GM12878 (cell line): Measurements from ENCODE around the gene ST7.

Source experiments
- BACH1 ChIP-seq: fragments of 450-650 bp; IDR thresholded peaks from 2 replicates; pipeline ENCODE4 v1.6.1; 2017; ENCODE audit warnings: mild to moderate bottlenecking, borderline replicate concordance
- BHLHE40 ChIP-seq, 2 experiments: fragments of 450-650 bp in 1 of 2; IDR thresholded peaks; 2 replicates each; pipeline ENCODE4 v1.6.1; 2011 to 2017; ENCODE audit warnings: low read depth in 2 of 2, borderline replicate concordance in 1 of 2, improper control_type of control experiment in 1 of 2, low read length in 1 of 2, mild to moderate bottlenecking in 1 of 2
- CREM ChIP-seq: IDR thresholded peaks from 2 replicates; pipeline ENCODE4 v1.6.1; 2014; ENCODE audit warnings: antibody characterized with exemption, low read depth
- EED ChIP-seq: sonication (generic); IDR thresholded peaks from 2 replicates; pipeline ENCODE4 v1.6.1; 2016; ENCODE audit warnings: antibody characterized with exemption, low read depth
- EP300 ChIP-seq, 2 experiments: fragments of 150-350 bp in 1 of 2; IDR thresholded peaks; 2 replicates each; pipeline ENCODE4 v1.6.1; 2011 to 2012; ENCODE audit warnings: low read depth in 2 of 2, low read length in 2 of 2, borderline replicate concordance in 1 of 2, improper control_type of control experiment in 1 of 2, inconsistent platforms in 1 of 2; ENCODE audit not compliant: control insufficient read depth in 1 of 2
- JUNB ChIP-seq: IDR thresholded peaks from 2 replicates; pipeline ENCODE4 v1.6.1; 2016; ENCODE audit warnings: antibody characterized with exemption, mild to moderate bottlenecking
- KAT2A ChIP-seq: conservative IDR thresholded peaks from 2 replicates; pipeline ENCODE4 v1.6.1; 2011; ENCODE audit warnings: low read depth, low read length; ENCODE audit not compliant: control insufficient read depth
- MYC ChIP-seq: IDR thresholded peaks from 2 replicates; pipeline ENCODE4 v1.6.1; 2011; ENCODE audit warnings: mild to moderate bottlenecking, low read length, moderate library complexity, inconsistent platforms; ENCODE audit not compliant: insufficient read depth, insufficient replicate concordance, insufficient read length, severe bottlenecking
- RAD21 ChIP-seq: IDR thresholded peaks from 2 replicates; pipeline ENCODE4 v1.6.1; 2011; ENCODE audit warnings: mild to moderate bottlenecking, low read depth, low read length, moderate library complexity; ENCODE audit not compliant: insufficient read depth
- RUNX3 ChIP-seq: IDR thresholded peaks from 2 replicates; pipeline ENCODE4 v1.6.1; 2012; ENCODE audit warnings: low read length, inconsistent platforms
- ZZZ3 ChIP-seq: IDR thresholded peaks from 2 replicates; pipeline ENCODE4 v1.6.1; 2011; ENCODE audit warnings: low read depth; ENCODE audit not compliant: control insufficient read depth, insufficient read length
- TF ChIP-seq, protein P1 (sequence below), 3 experiments: IDR thresholded peaks in 2 of 3; conservative IDR thresholded peaks in 1 of 3; 2 replicates each; pipeline ENCODE4 v1.5.1; 2011; ENCODE audit warnings: low read depth in 3 of 3, low read length in 3 of 3, mild to moderate bottlenecking in 3 of 3, control low read depth in 2 of 3, moderate library complexity in 2 of 3, inconsistent platforms in 1 of 3, mixed read lengths in 1 of 3; ENCODE audit not compliant: control insufficient read depth in 2 of 3, insufficient read depth in 1 of 3; ENCODE audit errors: extremely low read depth in 1 of 3
- TF ChIP-seq, protein P2 (sequence below): IDR thresholded peaks from 2 replicates; pipeline ENCODE4 v1.6.1; 2012; ENCODE audit warnings: low read depth, low read length, improper control_type of control experiment
- TF ChIP-seq, protein P3 (sequence below): fragments of 450-650 bp; formaldehyde crosslinking; IDR thresholded peaks from 2 replicates; pipeline ENCODE4 v1.4.0; 2020; ENCODE audit warnings: mild to moderate bottlenecking, moderate library complexity

DNA sequence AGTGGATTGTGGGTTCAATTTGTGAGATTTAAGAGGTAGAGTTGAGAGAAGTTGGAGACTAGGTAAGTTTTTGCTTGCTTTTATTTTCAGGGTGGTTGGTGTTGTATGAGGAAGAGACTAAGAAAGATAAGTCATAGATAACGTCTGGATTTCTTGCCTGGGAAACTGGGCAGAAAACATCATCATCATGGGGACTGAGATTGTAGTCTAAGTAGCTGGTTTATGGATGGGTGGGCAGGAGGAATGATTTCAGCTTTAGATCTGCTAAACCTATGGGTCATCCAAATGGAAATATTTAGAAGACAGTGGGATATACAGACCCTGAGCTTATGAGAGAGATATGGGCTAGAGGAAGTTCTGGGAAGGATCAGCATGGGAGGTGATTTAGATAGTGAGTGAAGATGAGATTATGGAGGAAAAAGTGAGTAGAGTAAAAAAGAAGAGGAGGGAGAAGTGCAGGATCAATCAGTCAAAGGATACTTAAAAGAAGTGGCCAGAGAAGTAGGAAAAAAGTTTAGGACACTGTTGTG lies 199.8 kb downstream of the ST7 start:
- TF ChIP-seq, protein P1, sequence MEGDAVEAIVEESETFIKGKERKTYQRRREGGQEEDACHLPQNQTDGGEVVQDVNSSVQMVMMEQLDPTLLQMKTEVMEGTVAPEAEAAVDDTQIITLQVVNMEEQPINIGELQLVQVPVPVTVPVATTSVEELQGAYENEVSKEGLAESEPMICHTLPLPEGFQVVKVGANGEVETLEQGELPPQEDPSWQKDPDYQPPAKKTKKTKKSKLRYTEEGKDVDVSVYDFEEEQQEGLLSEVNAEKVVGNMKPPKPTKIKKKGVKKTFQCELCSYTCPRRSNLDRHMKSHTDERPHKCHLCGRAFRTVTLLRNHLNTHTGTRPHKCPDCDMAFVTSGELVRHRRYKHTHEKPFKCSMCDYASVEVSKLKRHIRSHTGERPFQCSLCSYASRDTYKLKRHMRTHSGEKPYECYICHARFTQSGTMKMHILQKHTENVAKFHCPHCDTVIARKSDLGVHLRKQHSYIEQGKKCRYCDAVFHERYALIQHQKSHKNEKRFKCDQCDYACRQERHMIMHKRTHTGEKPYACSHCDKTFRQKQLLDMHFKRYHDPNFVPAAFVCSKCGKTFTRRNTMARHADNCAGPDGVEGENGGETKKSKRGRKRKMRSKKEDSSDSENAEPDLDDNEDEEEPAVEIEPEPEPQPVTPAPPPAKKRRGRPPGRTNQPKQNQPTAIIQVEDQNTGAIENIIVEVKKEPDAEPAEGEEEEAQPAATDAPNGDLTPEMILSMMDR (IDR thresholded peaks at IDR 0.05 in 2 of 3, conservative IDR thresholded peaks at IDR 0.05 in 1 of 3; ENCODE audit: control insufficient read depth in 2 of 3, extremely low read depth in 1 of 3, insufficient read depth in 1 of 3, low read depth in 3 of 3, low read length in 3 of 3) = no peak
- TF ChIP-seq EED (no peak), KAT2A (no peak), CREM (no peak), MYC (no peak), ZZZ3 (no peak), EP300 (IDR thresholded peaks at IDR 0.05; ENCODE audit: borderline replicate concordance in 1 of 2, control insufficient read depth in 1 of 2, low read depth in 2 of 2, low read length in 2 of 2) (no peak), RAD21 (no peak), RUNX3 (no peak), BHLHE40 (IDR thresholded peaks at IDR 0.05; ENCODE audit: borderline replicate concordance in 1 of 2, low read depth in 2 of 2, low read length in 1 of 2) (no peak), BACH1 (no peak), JUNB (no peak)
- TF ChIP-seq, protein P2, sequence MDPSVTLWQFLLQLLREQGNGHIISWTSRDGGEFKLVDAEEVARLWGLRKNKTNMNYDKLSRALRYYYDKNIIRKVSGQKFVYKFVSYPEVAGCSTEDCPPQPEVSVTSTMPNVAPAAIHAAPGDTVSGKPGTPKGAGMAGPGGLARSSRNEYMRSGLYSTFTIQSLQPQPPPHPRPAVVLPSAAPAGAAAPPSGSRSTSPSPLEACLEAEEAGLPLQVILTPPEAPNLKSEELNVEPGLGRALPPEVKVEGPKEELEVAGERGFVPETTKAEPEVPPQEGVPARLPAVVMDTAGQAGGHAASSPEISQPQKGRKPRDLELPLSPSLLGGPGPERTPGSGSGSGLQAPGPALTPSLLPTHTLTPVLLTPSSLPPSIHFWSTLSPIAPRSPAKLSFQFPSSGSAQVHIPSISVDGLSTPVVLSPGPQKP = no peak
- TF ChIP-seq, protein P3, sequence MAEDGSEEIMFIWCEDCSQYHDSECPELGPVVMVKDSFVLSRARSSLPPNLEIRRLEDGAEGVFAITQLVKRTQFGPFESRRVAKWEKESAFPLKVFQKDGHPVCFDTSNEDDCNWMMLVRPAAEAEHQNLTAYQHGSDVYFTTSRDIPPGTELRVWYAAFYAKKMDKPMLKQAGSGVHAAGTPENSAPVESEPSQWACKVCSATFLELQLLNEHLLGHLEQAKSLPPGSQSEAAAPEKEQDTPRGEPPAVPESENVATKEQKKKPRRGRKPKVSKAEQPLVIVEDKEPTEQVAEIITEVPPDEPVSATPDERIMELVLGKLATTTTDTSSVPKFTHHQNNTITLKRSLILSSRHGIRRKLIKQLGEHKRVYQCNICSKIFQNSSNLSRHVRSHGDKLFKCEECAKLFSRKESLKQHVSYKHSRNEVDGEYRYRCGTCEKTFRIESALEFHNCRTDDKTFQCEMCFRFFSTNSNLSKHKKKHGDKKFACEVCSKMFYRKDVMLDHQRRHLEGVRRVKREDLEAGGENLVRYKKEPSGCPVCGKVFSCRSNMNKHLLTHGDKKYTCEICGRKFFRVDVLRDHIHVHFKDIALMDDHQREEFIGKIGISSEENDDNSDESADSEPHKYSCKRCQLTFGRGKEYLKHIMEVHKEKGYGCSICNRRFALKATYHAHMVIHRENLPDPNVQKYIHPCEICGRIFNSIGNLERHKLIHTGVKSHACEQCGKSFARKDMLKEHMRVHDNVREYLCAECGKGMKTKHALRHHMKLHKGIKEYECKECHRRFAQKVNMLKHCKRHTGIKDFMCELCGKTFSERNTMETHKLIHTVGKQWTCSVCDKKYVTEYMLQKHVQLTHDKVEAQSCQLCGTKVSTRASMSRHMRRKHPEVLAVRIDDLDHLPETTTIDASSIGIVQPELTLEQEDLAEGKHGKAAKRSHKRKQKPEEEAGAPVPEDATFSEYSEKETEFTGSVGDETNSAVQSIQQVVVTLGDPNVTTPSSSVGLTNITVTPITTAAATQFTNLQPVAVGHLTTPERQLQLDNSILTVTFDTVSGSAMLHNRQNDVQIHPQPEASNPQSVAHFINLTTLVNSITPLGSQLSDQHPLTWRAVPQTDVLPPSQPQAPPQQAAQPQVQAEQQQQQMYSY (CRISPR knock-in tag) = no peak
